Measurements from ENCODE around the gene FRMD4B.

DNA sequence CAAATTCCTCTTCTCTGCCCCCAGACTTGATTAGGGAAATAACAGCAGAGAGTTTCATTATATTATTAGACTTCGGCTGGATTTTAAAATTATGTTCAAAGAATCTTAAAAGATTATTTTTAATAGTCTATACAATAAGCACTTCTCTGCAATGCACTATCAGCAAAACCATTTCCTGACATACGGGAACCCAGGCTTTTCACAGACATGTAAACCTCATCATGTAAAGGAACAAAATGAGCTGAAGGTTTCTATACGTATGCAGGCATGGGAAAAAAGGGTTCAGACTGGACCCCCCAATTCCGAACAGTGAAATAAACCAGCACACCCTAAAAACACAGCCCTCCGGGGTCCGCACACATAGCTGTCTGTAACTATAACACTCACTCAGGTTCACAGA lies 185.9 kb downstream of the FRMD4B start:
- TF ChIP-seq, protein P1, sequence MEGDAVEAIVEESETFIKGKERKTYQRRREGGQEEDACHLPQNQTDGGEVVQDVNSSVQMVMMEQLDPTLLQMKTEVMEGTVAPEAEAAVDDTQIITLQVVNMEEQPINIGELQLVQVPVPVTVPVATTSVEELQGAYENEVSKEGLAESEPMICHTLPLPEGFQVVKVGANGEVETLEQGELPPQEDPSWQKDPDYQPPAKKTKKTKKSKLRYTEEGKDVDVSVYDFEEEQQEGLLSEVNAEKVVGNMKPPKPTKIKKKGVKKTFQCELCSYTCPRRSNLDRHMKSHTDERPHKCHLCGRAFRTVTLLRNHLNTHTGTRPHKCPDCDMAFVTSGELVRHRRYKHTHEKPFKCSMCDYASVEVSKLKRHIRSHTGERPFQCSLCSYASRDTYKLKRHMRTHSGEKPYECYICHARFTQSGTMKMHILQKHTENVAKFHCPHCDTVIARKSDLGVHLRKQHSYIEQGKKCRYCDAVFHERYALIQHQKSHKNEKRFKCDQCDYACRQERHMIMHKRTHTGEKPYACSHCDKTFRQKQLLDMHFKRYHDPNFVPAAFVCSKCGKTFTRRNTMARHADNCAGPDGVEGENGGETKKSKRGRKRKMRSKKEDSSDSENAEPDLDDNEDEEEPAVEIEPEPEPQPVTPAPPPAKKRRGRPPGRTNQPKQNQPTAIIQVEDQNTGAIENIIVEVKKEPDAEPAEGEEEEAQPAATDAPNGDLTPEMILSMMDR (IDR thresholded peaks at IDR 0.05), result no peak
- TF ChIP-seq POLR2A (IDR thresholded peaks at IDR 0.05) (no peak), POLR2AphosphoS5 (IDR thresholded peaks at IDR 0.05) (no peak)
